Pons (tissue), 1 donor: Measurements from ENCODE around the gene TROAP.
A peak's percentile ranks its signal among the peaks of the same experiment; 100 is the strongest.
"Not testable (repeated sequence)": the region's sequence is repeated elsewhere in the genome, so short reads cannot be mapped to it uniquely, and the experiment has no call there.

ENCODE experiments used
- DNase-seq: peaks from one replicate; pipeline ENCODE4 v3.0.0-alpha.2; 2016; ENCODE audit warnings: low spot score

The TROAP gene

GRCh38 chr12:49322708-49323523 lies at the start of gene TROAP:
Gene TROAP (plus strand): TSS chr12:49323255. CDS start chr12:49323609, 354 bp downstream.
- DNase-seq, result peak; percentile 99

DNA sequence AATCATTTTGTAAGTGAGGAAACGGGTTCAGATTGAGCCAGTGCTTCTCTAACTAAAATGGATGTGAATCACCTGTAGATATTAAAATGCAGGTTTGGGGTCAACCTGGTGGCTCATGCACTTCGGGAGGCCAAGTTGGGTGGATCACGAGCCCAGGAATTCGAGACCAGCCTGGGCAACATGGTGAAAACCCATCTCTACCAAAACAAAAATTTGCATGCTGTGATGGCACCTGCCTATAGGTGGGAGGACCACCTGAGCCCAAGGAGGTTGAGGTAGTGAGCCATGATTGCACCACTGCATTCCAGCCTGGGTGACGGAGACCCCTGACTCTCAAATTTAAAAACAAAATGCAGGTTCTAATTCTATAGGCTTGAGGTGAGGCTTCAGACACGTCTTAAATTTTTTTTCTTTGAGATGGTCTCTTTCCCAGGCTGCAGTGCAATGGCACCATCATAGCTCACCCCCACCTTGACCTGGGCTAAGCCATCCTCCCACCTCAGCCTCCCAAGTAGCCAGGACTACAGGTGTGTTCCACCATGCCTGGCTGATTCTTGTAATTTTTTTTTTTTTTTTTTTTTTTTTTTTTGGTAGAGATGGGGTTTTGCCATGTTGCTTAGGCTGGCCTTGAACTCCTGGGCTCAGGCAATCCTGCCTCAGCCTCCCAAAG lies 49.2 kb upstream of the TROAP start:
- no peak for DNase-seq

DNA sequence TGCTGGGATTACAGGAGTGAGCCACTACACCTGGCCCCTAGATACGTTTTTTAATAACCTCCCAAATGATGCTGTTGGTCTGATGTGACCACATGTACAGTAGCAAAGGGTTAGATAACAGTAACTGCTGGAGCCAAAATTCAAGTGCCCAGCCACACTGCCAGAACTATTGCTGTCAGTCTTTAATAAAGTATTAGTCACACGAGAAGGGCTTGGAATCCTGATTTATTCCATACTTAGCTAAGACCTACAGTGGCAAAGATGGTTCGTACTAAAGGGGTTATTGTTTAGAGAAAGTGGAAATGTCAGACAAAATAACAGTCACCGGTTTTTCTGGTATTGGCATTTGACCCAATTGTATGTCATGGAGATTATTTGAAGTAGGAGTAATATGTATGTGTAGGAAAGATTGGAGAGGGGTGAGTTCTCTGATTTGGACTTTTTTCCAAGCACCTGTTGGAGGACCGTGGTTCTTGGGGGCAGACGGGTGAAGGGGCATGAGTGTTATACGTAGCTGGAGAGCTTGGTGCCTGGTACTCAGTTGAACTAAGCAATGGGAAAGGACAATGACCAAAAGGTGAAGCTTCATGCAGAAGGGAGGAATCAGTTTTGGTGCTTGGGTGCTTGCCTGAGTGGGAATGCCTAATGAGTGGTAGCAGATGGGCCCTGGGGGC lies 48.5 kb upstream of the TROAP start:
- no peak for DNase-seq

DNA sequence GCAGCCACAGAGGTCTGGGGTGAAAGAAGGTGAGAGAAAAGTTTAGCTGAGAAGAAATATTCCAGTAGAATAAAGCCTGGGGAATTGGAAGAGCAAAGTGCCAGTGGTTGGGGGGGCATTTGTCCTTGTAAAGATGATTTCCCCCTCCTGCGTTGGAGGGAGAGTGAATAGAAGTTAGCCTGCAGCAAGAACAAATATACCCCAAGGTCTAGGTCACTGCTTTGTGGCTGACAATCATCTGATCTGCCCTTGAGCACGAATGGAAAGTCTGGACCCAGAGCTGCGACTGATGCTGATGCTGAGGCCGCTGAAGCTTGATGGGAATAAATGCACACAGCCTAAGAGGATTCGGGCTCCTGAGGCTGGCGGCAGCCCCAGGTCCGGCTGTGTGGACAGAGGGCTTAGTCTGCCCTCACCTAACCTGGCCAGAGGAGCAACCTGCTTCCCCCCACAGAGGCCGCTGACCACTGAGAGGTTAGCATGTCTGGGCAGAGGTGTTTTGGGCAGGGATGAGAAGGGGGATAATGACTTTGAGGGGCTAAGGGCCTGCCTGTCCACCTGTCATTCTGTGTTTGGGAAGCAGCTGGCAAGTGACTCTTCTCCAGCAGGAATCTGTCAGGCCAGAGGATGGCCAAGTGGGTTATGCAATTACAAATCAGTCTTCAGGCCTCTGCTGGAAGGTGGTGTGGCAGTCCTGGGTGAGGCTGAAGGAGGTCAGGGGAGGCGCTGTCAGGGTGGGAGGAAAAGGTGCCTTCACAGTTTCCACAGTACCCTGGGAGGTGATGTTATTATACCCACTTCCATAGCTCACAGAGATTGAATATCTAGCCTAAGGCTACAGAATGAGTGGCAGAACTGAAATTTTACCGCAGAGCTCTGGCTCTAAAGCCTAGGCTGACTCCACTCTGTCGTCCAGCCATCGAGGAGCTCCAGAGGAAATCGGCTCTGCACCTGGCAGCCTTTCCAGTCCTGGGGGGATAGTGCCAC lies 46.5 kb upstream of the TROAP start:
- no peak for DNase-seq

DNA sequence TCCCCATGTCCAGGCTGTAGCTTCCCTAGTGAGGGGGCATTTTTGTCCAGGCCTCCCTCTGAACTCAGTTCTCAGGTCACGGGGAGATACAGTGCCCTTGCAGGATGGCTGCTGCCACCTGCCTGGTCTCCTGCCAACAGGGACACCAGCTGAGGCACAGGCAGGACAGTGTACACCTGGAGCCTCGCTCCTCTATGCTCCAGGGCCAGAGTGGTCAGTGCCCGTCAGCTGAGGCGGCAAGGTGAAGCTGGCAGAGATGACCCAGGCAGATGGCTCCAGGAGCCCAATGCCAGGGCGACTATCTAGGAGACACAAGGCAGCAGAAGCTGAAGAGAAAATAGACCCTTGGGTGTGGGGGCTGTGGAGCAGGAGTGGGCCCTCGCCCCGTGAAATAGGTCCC lies 45.6 kb upstream of the TROAP start:
- DNase-seq, result no peak

- no peak for DNase-seq
These were observed 43.3 kb upstream of the TROAP start for GRCh38 chr12:49279706-49280159.

- not testable (repeated sequence) for DNase-seq
These were observed 42.5 kb upstream of the TROAP start for GRCh38 chr12:49280545-49280944.

DNA sequence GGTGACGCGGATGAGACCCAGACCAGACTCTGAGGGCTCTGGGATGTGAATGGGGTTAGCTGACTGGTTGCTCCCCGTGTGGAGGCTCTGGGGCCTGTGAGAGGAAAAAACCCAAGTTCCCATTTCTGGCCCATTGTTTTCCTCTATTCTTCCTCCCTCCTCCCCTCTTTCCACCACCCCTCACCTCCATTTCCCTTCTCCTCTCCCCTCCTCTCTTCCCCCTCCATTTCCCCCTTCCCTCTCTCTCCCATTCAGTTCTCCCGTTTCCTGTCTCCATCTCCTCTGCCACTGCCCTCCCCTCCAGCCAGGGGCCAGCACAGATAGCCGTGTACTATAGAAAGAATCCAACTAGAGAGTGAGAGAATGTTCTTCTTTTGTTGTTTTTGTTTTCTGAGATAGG lies 40.8 kb upstream of the TROAP start:
- no peak for DNase-seq

DNA sequence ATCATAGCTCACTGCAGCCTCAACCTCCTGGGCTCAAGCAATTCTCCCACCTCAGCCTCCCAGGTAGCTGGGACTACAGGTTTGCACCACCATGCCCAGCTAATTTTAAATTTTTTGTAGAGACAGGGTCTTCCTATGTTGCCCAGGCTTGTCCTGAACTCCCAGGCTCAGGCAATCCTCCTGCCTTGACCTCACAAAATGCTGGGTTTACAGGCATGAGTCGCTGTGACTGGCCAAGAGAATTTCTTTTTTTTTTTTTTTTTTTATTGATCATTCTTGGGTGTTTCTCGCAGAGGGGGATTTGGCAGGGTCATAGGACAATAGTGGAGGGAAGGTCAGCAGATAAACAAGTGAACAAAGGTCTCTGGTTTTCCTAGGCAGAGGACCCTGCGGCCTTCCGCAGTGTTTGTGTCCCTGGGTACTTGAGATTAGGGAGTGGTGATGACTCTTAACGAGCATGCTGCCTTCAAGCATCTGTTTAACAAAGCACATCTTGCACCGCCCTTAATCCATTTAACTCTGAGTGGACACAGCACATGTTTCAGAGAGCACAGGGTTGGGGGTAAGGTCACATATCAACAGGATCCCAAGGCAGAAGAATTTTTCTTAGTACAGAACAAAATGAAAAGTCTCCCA lies 40.2 kb upstream of the TROAP start:
- DNase-seq, result not testable (repeated sequence)

DNA sequence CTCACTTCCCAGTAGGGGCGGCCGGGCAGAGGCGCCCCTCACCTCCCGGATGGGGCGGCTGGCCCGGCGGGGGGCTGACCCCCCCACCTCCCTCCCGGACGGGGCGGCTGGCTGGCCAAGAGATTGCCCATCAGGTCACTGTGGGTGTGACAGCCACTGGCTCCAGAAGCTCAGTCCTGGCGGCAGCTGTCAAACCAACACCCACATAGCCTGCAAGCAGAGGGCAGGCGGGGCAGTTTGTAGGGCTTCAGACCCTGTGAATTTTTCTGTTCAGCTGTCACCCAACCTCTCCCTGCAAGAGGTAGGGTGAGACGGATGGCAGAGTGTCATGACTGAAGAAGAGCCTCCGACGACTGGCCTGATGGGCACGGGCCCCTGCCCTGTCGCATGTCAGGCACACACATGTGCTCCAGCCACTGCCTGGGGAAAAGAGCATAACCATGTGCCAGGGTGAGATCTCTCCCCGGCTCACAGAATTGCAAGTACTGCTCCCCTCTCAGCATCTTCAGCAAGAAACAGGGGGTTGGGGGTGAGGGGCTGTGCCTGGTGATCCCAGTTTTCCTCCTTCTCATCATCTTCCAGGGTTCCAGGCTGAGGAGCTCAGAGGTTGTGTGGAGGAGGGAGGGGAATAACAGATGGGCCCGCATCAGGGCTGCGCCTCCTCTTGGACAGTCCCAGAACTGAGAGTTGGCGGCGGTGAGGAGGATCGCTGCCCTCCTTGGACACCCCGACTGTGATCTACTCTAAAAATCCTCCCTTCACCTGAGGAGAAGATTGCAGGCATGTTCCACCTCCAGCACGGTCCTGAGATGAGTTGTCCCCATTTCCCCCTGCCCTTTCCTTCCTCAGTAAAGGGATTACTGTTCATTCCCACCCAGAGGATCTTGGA lies 39.3 kb upstream of the TROAP start:
- DNase-seq, result no peak

GRCh38 chr12:49284672-49285071 lies 38.4 kb upstream of the TROAP start:
- DNase-seq, result no peak

DNA sequence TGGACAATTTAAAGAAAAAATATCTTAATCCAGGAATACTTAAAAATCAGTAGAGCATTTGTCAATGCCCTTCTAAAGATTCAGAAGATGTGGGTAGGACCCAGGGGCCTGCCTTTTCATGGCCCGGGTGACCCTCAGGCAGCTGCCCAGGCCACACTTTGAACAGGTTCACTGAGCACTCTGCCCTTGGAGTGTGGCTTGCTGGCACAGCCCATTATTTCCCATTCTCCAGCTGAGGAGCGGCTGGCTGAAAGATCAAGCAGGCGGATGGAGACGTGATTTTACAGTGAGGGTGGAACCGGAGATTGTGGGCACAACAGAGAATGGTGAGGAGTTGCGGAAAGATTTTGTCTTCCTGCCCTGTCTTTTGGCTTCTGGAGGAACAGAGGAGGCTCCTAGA lies 35.2 kb upstream of the TROAP start:
- no peak for DNase-seq

- DNase-seq, result peak; percentile 69
These were observed 34.6 kb upstream of the TROAP start for GRCh38 chr12:49288412-49288853.

- DNase-seq, result no peak
These were observed 34.0 kb upstream of the TROAP start for GRCh38 chr12:49288922-49289555.

DNA sequence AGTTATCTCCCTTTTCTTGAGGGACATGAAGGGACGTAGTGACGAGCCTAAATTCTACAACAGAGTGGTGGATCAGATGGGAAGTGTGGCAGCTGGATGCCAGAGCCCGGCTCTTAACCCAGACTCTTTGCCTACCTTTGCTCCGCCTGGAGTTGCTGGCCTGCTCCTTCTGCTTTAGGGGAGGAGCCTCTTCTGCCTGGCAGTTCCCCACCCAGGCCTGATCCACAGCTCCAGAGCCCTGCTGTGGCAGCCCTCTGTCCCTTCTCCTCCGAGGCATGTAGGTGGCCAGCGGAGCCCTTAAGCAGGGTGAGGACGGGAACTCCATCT lies 30.4 kb upstream of the TROAP start:
- no peak for DNase-seq

DNA sequence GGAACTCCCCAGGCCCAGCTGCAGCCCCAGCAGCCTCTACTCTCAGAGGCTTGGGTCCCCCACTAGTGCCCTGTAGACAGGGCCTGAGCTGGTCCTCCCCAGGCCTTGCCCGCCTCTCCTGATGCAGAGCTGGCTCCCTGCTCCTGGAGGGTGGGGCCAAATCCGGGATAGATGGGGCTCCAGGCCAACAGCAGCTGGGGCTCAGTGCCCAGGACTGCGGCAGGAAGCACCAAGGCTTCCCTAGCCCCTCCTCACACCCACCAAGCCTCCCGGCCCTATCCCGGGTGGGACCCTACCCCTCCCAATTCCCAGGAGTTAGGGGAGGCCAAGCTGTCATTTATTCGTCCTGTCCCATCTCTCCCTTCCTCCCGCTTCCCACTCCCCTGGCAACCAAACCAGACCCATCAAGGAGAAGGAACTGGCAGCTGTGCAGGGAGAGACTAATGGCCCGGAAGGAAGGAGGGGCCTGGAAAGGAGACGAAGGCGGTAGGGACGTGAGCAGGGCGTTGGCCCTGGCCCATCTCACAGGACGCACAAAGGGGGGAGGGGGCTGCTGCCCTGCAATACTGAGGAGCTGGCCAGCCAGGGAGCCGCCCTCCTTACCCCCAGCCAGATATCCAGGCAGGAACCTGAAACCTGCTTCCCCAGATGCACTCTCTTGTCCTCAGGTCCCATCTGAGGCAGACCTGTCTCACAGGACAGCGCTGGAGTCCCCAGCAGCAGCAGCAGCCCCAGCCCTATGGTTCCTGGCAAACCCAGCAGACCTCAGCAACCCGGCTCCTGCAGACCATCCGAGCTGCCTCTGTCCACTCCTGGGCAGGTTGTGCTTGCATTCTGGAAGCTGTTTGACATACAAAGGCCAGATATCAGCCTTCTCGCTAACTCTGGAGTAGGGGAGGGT lies 29.7 kb upstream of the TROAP start:
- no peak for DNase-seq

GRCh38 chr12:49294086-49294803 lies 28.8 kb upstream of the TROAP start:
- DNase-seq, result no peak

- DNase-seq, result no peak
These were observed 28.3 kb upstream of the TROAP start for GRCh38 chr12:49294804-49295081.
